ENCODE results near the gene ZNF516. TPM values are rescaled to one million over a fixed set of nuclear protein-coding genes. Genes with fewer than 3 reads are reported as not detected.

Gene ZNF516
- total RNA-seq, 1 experiment from 2014 or later, result 44.2 TPM

DNA sequence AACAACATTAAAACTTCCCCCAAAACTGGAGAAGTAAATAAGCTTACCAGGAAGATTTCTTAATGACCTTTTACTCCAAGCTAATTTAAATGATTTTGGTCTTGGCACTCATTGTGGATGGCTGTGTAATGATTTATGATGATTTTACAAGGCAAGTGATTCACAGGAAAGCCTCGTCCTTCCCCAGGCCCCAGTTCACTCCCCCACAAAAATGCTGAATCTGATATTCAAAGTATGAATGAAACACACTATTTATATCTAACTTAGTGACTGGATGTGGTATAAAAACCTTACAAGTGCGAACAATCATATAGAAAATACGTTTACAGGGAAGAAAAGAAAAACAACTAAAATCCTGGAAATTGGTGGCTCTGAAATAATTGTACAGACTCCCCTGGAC, 49.8 kb downstream of the ZNF516 start:
- H3K27ac Mint-ChIP-seq (ENCODE audit: unreplicated experiment), result no peak overlapping the region
- no peaks in the 10 kb centered on the region for H3K27me3 Mint-ChIP-seq (ENCODE audit: unreplicated experiment)
- peak overlapping the region; percentile 14 for H3K4me3 Mint-ChIP-seq (ENCODE audit: low read depth, unreplicated experiment)
- intact Hi-C loops (cut with micrococcal nuclease; ENCODE audit: unreplicated experiment), result no loop called here
- peak; percentile 26 for DNase-seq
- peaks cover 68% of the 10 kb centered on the region for H3K4me1 Mint-ChIP-seq (ENCODE audit: low read depth, unreplicated experiment)
- peaks cover 11% of the 10 kb centered on the region for H3K36me3 Mint-ChIP-seq (ENCODE audit: insufficient read depth, unreplicated experiment)
- TF ChIP-seq, protein P1, sequence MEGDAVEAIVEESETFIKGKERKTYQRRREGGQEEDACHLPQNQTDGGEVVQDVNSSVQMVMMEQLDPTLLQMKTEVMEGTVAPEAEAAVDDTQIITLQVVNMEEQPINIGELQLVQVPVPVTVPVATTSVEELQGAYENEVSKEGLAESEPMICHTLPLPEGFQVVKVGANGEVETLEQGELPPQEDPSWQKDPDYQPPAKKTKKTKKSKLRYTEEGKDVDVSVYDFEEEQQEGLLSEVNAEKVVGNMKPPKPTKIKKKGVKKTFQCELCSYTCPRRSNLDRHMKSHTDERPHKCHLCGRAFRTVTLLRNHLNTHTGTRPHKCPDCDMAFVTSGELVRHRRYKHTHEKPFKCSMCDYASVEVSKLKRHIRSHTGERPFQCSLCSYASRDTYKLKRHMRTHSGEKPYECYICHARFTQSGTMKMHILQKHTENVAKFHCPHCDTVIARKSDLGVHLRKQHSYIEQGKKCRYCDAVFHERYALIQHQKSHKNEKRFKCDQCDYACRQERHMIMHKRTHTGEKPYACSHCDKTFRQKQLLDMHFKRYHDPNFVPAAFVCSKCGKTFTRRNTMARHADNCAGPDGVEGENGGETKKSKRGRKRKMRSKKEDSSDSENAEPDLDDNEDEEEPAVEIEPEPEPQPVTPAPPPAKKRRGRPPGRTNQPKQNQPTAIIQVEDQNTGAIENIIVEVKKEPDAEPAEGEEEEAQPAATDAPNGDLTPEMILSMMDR (IDR thresholded peaks at IDR 0.05; ENCODE audit: unreplicated experiment), result no peak
- no TSS peak for BruUV-seq (replicated peaks)
- H3K9me3 Mint-ChIP-seq (ENCODE audit: low read depth, unreplicated experiment), result no peaks in the 10 kb centered on the region
- CTCF ChIA-PET, result interaction anchor here (0.7 kb wide), 1 partner anchor 56 kb away, joined by 4 read pairs; no protein-coding TSS in a partner anchor

DNA sequence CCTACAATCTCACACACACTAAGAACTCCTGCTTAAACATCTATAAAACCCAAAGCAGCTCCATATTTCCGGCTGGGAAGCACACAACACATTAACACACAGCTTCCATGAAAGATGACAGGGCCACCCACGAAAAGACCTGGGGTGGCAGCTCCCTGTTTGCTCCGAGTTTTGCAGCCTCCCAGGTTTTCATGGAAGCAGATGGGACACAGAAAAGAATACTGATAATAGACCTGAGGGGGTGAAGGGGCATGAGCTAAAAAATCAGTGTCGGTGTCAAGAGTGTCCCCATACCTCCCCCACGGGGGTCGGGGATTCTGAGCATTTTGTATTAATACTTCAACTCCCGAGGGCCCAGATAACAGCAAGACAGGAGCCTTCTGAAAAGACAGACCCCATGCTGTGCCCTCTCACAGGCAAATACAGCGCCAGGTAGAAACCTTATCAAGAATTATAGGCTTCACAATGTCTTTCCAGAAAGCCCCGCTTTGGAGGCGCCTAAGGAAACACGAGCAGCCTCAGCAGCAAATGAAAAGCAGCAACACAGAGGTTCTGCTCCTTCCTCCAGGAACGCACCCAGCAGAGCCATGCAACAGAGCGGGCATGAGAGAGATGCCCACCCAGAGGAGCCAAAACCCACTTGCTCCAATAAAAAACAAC, 50.5 kb downstream of the ZNF516 start:
- Mint-ChIP-seq H3K27me3 (ENCODE audit: unreplicated experiment) (no peaks in the 10 kb centered on the region), H3K36me3 (ENCODE audit: insufficient read depth, unreplicated experiment) (peaks cover 7% of the 10 kb centered on the region), H3K4me1 (ENCODE audit: low read depth, unreplicated experiment) (peaks cover 61% of the 10 kb centered on the region), H3K27ac (ENCODE audit: unreplicated experiment) (no peak overlapping the region), H3K4me3 (ENCODE audit: low read depth, unreplicated experiment) (no peak overlapping the region), H3K9me3 (ENCODE audit: low read depth, unreplicated experiment) (no peaks in the 10 kb centered on the region)
- CTCF ChIA-PET, result no interaction called here
- DNase-seq, result no peak
- TF ChIP-seq, protein P1 (IDR thresholded peaks at IDR 0.05; ENCODE audit: unreplicated experiment), result no peak
- intact Hi-C loops (cut with micrococcal nuclease; ENCODE audit: unreplicated experiment), result no loop called here
- no TSS peak for BruUV-seq (replicated peaks)

DNA sequence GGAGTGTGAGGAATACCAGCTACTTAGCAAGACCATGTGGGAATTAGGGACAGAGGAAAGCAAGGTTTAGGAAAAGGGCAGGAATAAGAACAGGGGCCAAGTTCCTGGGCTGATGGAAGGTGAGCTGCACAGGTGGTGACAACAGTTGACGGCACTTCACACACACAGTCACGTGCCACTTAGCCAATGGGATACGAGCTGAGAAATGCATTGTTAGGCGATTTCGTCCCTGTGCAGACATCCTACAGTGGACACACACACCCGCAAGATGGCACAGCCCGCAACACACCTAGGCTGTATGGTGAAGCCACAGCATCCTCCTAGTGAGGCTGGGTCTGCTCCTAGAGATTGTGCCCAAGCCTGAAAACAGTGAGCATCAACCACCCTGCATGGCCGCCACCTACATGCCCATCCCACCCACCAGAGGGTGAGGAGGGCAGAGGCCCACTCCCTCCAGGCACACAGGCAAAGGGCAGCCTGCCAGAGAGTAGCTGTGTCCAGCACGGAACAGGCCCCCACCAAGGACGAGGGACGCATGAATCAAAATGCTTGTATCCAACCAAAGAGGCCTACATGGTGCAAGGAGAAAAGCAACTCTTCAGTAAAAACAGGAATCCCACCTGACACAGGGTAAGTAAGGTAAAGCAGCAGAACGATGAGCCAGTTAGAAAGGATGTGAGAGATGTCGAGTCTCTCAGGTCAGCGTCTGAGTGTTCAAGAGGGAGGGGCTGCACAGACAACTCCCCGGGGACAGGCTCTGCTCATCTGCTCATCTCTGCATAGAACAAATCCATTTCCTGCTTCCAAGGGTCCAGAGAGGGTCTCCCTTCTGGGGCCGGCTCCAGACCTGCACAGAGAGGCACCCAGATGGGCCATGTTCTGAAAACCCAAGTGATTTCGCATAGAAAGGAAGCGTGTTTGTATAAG, 51.3 kb downstream of the ZNF516 start:
- Mint-ChIP-seq H3K27me3 (ENCODE audit: unreplicated experiment) (no peaks in the 10 kb centered on the region), H3K27ac (ENCODE audit: unreplicated experiment) (no peak overlapping the region), H3K36me3 (ENCODE audit: insufficient read depth, unreplicated experiment) (peaks cover 12% of the 10 kb centered on the region), H3K4me3 (ENCODE audit: low read depth, unreplicated experiment) (no peak overlapping the region), H3K4me1 (ENCODE audit: low read depth, unreplicated experiment) (peaks cover 53% of the 10 kb centered on the region), H3K9me3 (ENCODE audit: low read depth, unreplicated experiment) (no peaks in the 10 kb centered on the region)
- CTCF ChIA-PET, result no interaction called here
- TF ChIP-seq, protein P1 (IDR thresholded peaks at IDR 0.05; ENCODE audit: unreplicated experiment), result no peak
- DNase-seq, result no peak
- no TSS peak for BruUV-seq (replicated peaks)
- intact Hi-C loops (cut with micrococcal nuclease; ENCODE audit: unreplicated experiment), result no loop called here

DNA sequence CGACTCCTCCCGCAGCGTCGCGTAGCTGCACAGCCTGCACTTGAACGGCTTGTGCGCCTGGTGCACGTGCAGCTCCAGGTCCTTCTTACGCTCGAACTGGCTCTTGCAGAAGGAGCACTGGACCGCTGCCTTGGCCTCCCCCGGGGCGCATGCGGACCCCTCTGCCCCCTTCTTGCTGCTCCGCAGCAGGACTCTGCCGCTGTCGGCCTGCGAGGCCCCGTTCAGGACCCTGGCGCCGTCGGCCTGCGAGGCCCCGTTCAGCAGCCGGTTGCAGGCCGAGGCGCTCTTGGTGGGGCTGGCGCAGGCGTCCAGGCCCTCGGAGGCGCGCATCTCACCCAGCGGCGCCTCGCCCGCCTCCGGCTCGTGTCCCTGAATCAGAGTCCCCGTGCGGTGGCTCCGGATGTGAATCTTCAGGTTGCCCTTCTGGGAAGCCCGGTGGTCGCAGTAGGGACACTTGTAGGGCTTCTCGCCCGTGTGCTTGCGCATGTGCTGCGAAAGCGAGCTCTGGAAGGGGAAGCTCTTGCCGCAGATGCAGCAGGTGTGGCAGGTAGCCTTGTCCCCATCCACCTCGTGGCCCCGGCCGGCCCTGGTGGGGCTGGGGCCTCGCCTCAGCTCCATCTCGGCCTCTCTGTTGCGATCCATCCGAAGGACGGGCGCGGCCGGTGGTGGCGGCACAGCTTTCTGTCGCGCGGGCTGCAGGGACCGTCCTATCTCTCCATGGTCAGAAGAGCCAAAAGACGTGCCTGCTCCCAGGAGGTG, 52.5 kb downstream of the ZNF516 start:
- peaks cover 12% of the 10 kb centered on the region for H3K36me3 Mint-ChIP-seq (ENCODE audit: insufficient read depth, unreplicated experiment)
- BruUV-seq (replicated peaks), result no TSS peak
- TF ChIP-seq, protein P1 (IDR thresholded peaks at IDR 0.05; ENCODE audit: unreplicated experiment), result no peak
- H3K27ac Mint-ChIP-seq (ENCODE audit: unreplicated experiment), result no peak overlapping the region
- CTCF ChIA-PET, result no interaction called here
- H3K4me1 Mint-ChIP-seq (ENCODE audit: low read depth, unreplicated experiment), result peaks cover 41% of the 10 kb centered on the region
- H3K9me3 Mint-ChIP-seq (ENCODE audit: low read depth, unreplicated experiment), result no peaks in the 10 kb centered on the region
- H3K27me3 Mint-ChIP-seq (ENCODE audit: unreplicated experiment), result no peaks in the 10 kb centered on the region
- H3K4me3 Mint-ChIP-seq (ENCODE audit: low read depth, unreplicated experiment), result no peak overlapping the region
- intact Hi-C loops (cut with micrococcal nuclease; ENCODE audit: unreplicated experiment), result no loop called here
- DNase-seq, result no peak

Data from Calu3 (cell line).